HEK293 (cell line): ENCODE measurements around the gene FOXO6.

ENCODE experiments used
- CTCF ChIA-PET: fragments of 350-600 bp; formaldehyde crosslinking; extraction: SDS; loops from one replicate; lab custom pipeline; 2021; ENCODE audit warnings: antibody characterized with exemption; lab: Yijun Ruan, JAX
- POLR2A ChIA-PET: fragments of 300-600 bp; formaldehyde crosslinking; extraction: SDS; loops from one replicate; lab custom pipeline; 2020; ENCODE audit warnings: antibody characterized with exemption, inconsistent platforms; lab: Yijun Ruan, JAX
- H3K27ac ChIP-seq: fragments of 200-500 bp; sonication (Bioruptor generic); 2 replicates; pipeline ENCODE4 v1.5.1; 2014; ENCODE audit warnings: low read depth, low read length, control low read depth, inconsistent platforms; ENCODE audit errors: extremely low read depth
- H3K36me3 ChIP-seq, 2 experiments: fragments of 200-500 bp in 1 of 2; sonication (Bioruptor generic) in 1 of 2; 1 replicate in 1 of 2; 2 replicates in 1 of 2; pipeline ENCODE4 v1.5.1; 2014 to 2017; ENCODE audit warnings: inconsistent platforms in 2 of 2, low read length in 2 of 2; ENCODE audit not compliant: control insufficient read depth in 2 of 2, insufficient read depth in 1 of 2
- H3K4me1 ChIP-seq: fragments of 200-500 bp; sonication (Bioruptor generic); 2 replicates; pipeline ENCODE4 v1.5.1; 2014; ENCODE audit warnings: mild to moderate bottlenecking, low read length, inconsistent platforms; ENCODE audit not compliant: control insufficient read depth, insufficient read depth
- H3K4me3 ChIP-seq: 2 replicates; pipeline ENCODE4 v1.5.1; 2011; ENCODE audit warnings: low read depth, mild to moderate bottlenecking, control low read depth, low read length, moderate library complexity
- H3K9me3 ChIP-seq: fragments of 200-500 bp; sonication (Bioruptor generic); 2 replicates; pipeline ENCODE4 v1.5.1; 2014; ENCODE audit warnings: low read depth, low read length, inconsistent platforms; ENCODE audit not compliant: control insufficient read depth, insufficient read depth
- HOXC10 ChIP-seq: sonication (generic); formaldehyde crosslinking; IDR thresholded peaks from 2 replicates; pipeline ENCODE4 v1.8.1; 2023; ENCODE audit warnings: mild to moderate bottlenecking, missing genetic modification reagents
- HOXD13 ChIP-seq: sonication (generic); formaldehyde crosslinking; IDR thresholded peaks from 2 replicates; pipeline ENCODE4 v1.8.0; 2022; ENCODE audit warnings: missing genetic modification reagents, borderline replicate concordance
- KLF9 ChIP-seq: fragments of 450-650 bp; formaldehyde crosslinking; IDR thresholded peaks from 2 replicates; pipeline ENCODE4 v1.5.1; 2016; ENCODE audit warnings: missing biosample characterization, missing genetic modification characterization, low read depth
- MZF1 ChIP-seq: fragments of 450-650 bp; formaldehyde crosslinking; IDR thresholded peaks from 2 replicates; pipeline ENCODE4 v1.5.1; 2017; ENCODE audit warnings: missing biosample characterization, missing genetic modification characterization, borderline replicate concordance
- SP2 ChIP-seq: fragments of 450-650 bp; formaldehyde crosslinking; IDR thresholded peaks from 2 replicates; pipeline ENCODE4 v1.5.1; 2016; ENCODE audit warnings: missing biosample characterization, missing genetic modification characterization
- ZBTB20 ChIP-seq: fragments of 450-650 bp; formaldehyde crosslinking; IDR thresholded peaks from 2 replicates; pipeline ENCODE4 v1.5.1; 2016; ENCODE audit warnings: missing biosample characterization, missing genetic modification characterization
- ZEB2 ChIP-seq: fragments of 450-650 bp; formaldehyde crosslinking; IDR thresholded peaks from 2 replicates; pipeline ENCODE4 v1.5.1; 2016; ENCODE audit warnings: missing biosample characterization, missing genetic modification characterization
- ZNF155 ChIP-seq: fragments of 450-650 bp; formaldehyde crosslinking; IDR thresholded peaks from 2 replicates; pipeline ENCODE4 v1.5.1; 2016; ENCODE audit warnings: missing biosample characterization, missing genetic modification characterization
- ZNF311 ChIP-seq: fragments of 450-650 bp; formaldehyde crosslinking; IDR thresholded peaks from 2 replicates; pipeline ENCODE4 v1.5.1; 2017; ENCODE audit warnings: missing biosample characterization, missing genetic modification characterization, borderline replicate concordance
- ZNF585B ChIP-seq: fragments of 450-650 bp; formaldehyde crosslinking; IDR thresholded peaks from 2 replicates; pipeline ENCODE4 v1.5.1; 2016; ENCODE audit warnings: missing biosample characterization, missing genetic modification characterization
- ZSCAN30 ChIP-seq: fragments of 450-650 bp; IDR thresholded peaks from 2 replicates; pipeline ENCODE4 v1.5.1; 2018; ENCODE audit warnings: missing biosample characterization, mild to moderate bottlenecking, missing genetic modification characterization, moderate library complexity
- TF ChIP-seq, protein P1 (sequence below): fragments of 450-650 bp; formaldehyde crosslinking; IDR thresholded peaks from 2 replicates; pipeline ENCODE4 v1.5.1; 2016; ENCODE audit warnings: missing biosample characterization, missing genetic modification characterization
- TF ChIP-seq, protein P2 (sequence below): fragments of 450-650 bp; formaldehyde crosslinking; IDR thresholded peaks from 2 replicates; pipeline ENCODE4 v1.5.1; 2016; ENCODE audit warnings: missing biosample characterization, missing genetic modification characterization
- TF ChIP-seq, protein P3 (sequence below): fragments of 450-650 bp; formaldehyde crosslinking; IDR thresholded peaks from 2 replicates; pipeline ENCODE4 v1.5.1; 2017; ENCODE audit warnings: missing biosample characterization, missing genetic modification characterization
- TF ChIP-seq, protein P4 (sequence below): fragments of 450-650 bp; formaldehyde crosslinking; conservative IDR thresholded peaks from 2 replicates; pipeline ENCODE4 v1.5.1; 2016; ENCODE audit warnings: low read depth, missing biosample characterization, missing genetic modification characterization
- TF ChIP-seq, protein P5 (sequence below): fragments of 450-650 bp; formaldehyde crosslinking; IDR thresholded peaks from 2 replicates; pipeline ENCODE4 v1.5.1; 2016; ENCODE audit warnings: missing biosample characterization, missing genetic modification characterization
- TF ChIP-seq, protein P6 (sequence below): fragments of 450-650 bp; formaldehyde crosslinking; IDR thresholded peaks from 2 replicates; pipeline ENCODE4 v1.5.1; 2016; ENCODE audit warnings: missing biosample characterization, missing genetic modification characterization
- TF ChIP-seq, protein P7 (sequence below): fragments of 450-650 bp; formaldehyde crosslinking; IDR thresholded peaks from 2 replicates; pipeline ENCODE4 v1.5.1; 2017; ENCODE audit warnings: missing biosample characterization, mild to moderate bottlenecking, missing genetic modification characterization, moderate library complexity

The FOXO6 gene

DNA sequence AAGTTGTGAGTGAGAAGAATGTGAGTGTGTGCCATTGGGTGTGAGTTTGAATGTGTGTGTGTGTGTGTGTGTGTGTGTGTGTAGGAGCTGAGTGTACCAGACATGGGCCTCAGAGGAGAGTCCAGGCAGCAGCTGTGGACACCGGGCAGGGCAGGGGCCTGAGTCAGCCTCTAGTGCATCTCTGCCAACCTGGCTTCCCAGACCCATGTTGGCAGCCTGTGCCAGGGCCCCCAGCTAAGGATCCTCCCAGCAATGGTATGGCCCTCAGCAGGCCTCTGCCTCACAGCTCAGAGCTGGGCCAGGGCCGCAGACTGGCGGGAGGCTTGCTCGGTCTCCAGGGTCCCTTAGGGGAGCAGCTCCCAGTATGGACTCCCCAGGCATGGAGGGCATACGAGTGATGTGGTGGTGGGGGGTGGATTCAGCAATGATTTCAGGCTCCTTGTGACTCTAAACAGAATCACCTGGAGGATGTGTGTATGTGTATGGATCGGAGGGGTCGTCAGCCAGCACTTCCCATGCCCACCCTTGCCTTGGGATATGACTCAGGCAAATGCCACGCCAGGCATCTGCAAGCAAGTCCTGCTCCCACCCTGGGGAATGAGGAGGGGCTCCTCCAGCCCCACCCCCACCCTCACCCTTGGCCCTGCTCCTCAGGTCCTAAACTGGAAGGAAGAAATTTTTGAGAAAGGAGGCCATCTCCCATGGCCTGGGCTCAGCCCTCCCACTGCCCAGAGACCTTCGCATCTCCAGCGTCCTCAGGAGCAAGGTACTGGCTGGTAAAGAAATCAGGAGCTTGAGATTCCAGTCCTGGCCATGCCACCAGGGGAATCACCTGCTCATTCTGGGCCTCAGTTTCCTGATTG lies 1.8 kb upstream of the FOXO6 start (continued):
- TF ChIP-seq, protein P1, sequence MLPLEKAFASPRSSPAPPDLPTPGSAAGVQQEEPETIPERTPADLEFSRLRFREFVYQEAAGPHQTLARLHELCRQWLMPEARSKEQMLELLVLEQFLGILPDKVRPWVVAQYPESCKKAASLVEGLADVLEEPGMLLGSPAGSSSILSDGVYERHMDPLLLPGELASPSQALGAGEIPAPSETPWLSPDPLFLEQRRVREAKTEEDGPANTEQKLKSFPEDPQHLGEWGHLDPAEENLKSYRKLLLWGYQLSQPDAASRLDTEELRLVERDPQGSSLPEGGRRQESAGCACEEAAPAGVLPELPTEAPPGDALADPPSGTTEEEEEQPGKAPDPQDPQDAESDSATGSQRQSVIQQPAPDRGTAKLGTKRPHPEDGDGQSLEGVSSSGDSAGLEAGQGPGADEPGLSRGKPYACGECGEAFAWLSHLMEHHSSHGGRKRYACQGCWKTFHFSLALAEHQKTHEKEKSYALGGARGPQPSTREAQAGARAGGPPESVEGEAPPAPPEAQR (tag by site-specific recombination) = no peak
- TF ChIP-seq SP2 (tag by site-specific recombination) (no peak), ZNF155 (tag by site-specific recombination) (no peak), ZSCAN30 (no peak), ZNF585B (tag by site-specific recombination) (no peak)
- TF ChIP-seq, protein P2, sequence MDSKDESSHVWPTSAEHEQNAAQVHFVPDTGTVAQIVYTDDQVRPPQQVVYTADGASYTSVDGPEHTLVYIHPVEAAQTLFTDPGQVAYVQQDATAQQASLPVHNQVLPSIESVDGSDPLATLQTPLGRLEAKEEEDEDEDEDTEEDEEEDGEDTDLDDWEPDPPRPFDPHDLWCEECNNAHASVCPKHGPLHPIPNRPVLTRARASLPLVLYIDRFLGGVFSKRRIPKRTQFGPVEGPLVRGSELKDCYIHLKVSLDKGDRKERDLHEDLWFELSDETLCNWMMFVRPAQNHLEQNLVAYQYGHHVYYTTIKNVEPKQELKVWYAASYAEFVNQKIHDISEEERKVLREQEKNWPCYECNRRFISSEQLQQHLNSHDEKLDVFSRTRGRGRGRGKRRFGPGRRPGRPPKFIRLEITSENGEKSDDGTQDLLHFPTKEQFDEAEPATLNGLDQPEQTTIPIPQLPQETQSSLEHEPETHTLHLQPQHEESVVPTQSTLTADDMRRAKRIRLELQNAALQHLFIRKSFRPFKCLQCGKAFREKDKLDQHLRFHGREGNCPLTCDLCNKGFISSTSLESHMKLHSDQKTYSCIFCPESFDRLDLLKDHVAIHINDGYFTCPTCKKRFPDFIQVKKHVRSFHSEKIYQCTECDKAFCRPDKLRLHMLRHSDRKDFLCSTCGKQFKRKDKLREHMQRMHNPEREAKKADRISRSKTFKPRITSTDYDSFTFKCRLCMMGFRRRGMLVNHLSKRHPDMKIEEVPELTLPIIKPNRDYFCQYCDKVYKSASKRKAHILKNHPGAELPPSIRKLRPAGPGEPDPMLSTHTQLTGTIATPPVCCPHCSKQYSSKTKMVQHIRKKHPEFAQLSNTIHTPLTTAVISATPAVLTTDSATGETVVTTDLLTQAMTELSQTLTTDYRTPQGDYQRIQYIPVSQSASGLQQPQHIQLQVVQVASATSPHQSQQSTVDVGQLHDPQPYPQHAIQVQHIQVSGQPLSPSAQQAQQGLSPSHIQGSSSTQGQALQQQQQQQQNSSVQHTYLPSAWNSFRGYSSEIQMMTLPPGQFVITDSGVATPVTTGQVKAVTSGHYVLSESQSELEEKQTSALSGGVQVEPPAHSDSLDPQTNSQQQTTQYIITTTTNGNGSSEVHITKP (tag by site-specific recombination) = peak; percentile 51; the same call in 1 of the 2 replicates
- TF ChIP-seq, protein P3, sequence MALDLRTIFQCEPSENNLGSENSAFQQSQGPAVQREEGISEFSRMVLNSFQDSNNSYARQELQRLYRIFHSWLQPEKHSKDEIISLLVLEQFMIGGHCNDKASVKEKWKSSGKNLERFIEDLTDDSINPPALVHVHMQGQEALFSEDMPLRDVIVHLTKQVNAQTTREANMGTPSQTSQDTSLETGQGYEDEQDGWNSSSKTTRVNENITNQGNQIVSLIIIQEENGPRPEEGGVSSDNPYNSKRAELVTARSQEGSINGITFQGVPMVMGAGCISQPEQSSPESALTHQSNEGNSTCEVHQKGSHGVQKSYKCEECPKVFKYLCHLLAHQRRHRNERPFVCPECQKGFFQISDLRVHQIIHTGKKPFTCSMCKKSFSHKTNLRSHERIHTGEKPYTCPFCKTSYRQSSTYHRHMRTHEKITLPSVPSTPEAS (tag by site-specific recombination) = peak; percentile 80
- TF ChIP-seq, protein P4, sequence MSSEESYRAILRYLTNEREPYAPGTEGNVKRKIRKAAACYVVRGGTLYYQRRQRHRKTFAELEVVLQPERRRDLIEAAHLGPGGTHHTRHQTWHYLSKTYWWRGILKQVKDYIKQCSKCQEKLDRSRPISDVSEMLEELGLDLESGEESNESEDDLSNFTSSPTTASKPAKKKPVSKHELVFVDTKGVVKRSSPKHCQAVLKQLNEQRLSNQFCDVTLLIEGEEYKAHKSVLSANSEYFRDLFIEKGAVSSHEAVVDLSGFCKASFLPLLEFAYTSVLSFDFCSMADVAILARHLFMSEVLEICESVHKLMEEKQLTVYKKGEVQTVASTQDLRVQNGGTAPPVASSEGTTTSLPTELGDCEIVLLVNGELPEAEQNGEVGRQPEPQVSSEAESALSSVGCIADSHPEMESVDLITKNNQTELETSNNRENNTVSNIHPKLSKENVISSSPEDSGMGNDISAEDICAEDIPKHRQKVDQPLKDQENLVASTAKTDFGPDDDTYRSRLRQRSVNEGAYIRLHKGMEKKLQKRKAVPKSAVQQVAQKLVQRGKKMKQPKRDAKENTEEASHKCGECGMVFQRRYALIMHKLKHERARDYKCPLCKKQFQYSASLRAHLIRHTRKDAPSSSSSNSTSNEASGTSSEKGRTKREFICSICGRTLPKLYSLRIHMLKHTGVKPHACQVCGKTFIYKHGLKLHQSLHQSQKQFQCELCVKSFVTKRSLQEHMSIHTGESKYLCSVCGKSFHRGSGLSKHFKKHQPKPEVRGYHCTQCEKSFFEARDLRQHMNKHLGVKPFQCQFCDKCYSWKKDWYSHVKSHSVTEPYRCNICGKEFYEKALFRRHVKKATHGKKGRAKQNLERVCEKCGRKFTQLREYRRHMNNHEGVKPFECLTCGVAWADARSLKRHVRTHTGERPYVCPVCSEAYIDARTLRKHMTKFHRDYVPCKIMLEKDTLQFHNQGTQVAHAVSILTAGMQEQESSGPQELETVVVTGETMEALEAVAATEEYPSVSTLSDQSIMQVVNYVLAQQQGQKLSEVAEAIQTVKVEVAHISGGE (tag by site-specific recombination) = no peak
- TF ChIP-seq, all 188 proteins: peak for 3

DNA sequence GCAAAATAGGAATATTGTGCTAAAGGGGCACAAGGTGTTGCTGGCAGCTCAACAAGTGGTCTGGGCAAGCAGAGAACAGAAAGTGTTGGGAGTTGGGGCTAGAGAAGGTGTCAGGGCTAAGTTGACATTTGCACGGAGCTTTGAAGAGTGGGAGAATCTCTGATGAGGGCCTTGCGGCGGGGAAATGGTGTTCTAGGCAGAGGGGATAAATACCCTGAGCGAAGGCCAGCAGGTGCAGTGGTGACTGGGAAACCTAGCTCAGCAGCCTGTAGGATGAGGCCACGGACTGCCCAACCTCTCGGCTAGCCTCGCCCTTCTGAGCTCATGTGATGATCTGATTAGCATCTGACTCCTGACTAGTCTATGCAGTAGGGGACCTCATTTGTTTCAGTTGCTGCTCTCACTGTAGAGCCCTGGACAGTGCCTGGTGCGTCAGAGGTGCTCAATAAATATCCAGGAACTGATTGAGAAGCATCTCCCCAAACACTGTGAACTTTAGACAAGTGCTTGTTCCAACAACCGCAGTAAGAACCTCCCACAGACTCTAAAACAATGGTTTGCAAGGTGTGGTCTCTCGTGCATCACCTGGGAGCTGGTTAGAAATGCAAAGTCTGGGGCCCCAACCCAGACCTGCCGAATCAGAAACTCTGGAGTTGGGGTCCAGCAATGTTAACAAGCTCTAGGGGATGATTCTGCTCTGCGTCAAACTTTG lies 1.0 kb upstream of the FOXO6 start:
- Histone ChIP-seq H3K4me3 (no peak overlapping the region), H3K4me1 (peaks cover 6% of the 10 kb centered on the region), H3K9me3 (no peaks in the 10 kb centered on the region), H3K27ac (no peak overlapping the region), H3K36me3 (no peaks in the 10 kb centered on the region)
- CTCF ChIA-PET = interaction anchor here (0.7 to 5.7 kb wide), 14 partner anchors 9 to 85 kb away, joined by 3 to 27 read pairs (median 5); no protein-coding TSS in a partner anchor
- POLR2A ChIA-PET = interaction anchor here (0.9 to 2.6 kb wide), 7 partner anchors 11 to 829 kb away, joined by 3 to 17 read pairs (median 4); partner anchors contain the start of gene ZNF684
- TF ChIP-seq, protein P5, sequence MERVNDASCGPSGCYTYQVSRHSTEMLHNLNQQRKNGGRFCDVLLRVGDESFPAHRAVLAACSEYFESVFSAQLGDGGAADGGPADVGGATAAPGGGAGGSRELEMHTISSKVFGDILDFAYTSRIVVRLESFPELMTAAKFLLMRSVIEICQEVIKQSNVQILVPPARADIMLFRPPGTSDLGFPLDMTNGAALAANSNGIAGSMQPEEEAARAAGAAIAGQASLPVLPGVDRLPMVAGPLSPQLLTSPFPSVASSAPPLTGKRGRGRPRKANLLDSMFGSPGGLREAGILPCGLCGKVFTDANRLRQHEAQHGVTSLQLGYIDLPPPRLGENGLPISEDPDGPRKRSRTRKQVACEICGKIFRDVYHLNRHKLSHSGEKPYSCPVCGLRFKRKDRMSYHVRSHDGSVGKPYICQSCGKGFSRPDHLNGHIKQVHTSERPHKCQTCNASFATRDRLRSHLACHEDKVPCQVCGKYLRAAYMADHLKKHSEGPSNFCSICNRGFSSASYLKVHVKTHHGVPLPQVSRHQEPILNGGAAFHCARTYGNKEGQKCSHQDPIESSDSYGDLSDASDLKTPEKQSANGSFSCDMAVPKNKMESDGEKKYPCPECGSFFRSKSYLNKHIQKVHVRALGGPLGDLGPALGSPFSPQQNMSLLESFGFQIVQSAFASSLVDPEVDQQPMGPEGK (tag by site-specific recombination) = 0 out of 2 replicates have a peak, but pooled peaks have one; percentile 5
- TF ChIP-seq, protein P6, sequence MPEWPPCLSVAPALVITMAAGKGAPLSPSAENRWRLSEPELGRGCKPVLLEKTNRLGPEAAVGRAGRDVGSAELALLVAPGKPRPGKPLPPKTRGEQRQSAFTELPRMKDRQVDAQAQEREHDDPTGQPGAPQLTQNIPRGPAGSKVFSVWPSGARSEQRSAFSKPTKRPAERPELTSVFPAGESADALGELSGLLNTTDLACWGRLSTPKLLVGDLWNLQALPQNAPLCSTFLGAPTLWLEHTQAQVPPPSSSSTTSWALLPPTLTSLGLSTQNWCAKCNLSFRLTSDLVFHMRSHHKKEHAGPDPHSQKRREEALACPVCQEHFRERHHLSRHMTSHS = no peak
- TF ChIP-seq, protein P7, sequence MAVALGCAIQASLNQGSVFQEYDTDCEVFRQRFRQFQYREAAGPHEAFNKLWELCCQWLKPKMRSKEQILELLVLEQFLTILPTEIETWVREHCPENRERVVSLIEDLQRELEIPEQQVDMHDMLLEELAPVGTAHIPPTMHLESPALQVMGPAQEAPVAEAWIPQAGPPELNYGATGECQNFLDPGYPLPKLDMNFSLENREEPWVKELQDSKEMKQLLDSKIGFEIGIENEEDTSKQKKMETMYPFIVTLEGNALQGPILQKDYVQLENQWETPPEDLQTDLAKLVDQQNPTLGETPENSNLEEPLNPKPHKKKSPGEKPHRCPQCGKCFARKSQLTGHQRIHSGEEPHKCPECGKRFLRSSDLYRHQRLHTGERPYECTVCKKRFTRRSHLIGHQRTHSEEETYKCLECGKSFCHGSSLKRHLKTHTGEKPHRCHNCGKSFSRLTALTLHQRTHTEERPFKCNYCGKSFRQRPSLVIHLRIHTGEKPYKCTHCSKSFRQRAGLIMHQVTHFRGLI (tag by site-specific recombination) = peak; percentile 59; the same call in 1 of the 2 replicates
- TF ChIP-seq KLF9 (no peak), MZF1 (no peak), HOXC10 (CRISPR knock-in tag) (no peak), ZEB2 (tag by site-specific recombination) (0 out of 2 replicates have a peak, but pooled peaks have one; percentile 2), ZBTB20 (tag by site-specific recombination) (peak; percentile 53; the same call in 1 of the 2 replicates), ZNF311 (tag by site-specific recombination) (no peak), HOXD13 (no peak)
